HG03439 (cell line): ENCODE results near the gene MYH11.
"Not testable (repeated sequence)": the region's sequence is repeated elsewhere in the genome, so short reads cannot be mapped to it uniquely, and the experiment has no call there.

Source experiments
- ATAC-seq: cut with Tn5 transposase; IDR thresholded peaks from one replicate; pipeline ENCODE4 v1.9.1; 2021; ENCODE audit warnings: mild to moderate bottlenecking, moderate library complexity; ENCODE audit not compliant: unreplicated experiment

MYH11 gene

DNA sequence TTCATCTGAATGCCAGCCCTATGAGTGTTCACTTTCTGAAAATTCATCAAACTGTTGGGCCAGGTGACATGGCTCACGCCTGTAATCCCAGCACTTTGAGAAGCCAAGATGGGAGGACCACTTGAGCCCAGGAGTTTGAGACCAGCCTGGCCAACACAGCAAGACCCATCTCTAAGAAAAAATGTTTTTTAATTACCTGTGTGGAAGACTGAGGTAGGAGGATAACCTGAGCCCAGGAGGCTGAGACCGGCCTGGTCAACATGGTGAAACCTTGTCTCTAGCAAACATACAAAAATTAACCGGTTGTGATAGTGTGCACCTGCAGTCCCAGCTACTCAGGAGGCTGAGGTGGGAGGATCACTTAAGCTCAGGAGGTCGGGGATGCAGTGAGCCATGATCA lies 10.3 kb downstream of the MYH11 start:
- no peak for ATAC-seq

DNA sequence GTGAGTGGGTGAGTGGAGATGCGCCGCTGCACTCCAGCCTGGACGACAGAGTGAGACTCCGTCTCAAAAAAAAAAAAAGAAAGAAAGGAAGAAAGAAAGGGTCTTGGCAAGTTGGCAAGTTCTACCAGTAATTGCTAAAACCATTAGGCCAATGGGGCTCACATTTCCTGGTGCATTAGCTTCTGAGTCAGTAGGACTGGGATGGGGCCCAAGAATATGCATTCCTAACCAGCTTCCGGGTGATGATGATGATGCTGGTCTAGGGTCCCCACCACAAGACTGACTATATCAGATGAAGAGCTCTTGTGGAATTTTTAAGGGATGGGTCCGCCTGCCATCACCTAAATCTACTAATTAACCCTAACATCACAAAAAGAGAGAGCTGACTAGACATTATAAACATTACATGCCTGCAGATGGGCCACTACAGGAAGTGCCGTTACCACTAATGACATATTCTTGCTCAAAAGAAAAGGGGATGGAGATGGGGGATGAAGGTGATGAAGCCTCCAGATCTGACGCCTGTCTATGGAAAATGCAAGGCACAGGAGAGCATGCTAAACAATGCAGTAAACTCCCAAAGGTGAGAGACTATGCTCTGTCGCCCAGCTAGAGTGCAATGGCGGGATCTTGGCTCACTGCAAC lies 13.1 kb downstream of the MYH11 start:
- ATAC-seq, result no peak

DNA sequence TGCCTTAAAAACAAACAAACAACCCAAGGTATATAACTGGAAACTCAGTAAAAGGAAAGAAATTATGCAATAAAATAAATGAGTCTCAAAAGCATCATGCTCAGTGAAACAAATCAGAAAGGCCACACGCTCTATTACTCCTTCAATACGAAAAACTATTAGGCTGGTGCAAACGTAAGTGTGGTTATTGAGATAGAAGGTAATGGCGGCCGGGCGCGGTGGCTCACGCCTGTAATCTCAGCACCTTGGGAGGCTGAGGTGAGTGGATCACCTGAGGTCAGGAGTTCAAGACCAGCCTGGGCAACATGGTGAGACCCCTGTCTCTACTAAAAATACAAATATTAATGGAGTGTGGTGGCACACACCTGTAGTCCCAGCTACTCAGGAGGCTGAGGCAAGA lies 17.6 kb downstream of the MYH11 start:
- not testable (repeated sequence) for ATAC-seq

- ATAC-seq, result no peak
These were observed 19.1 kb downstream of the MYH11 start for GRCh38 chr16:15837761-15838160.

GRCh38 chr16:15836965-15837611 lies 19.7 kb downstream of the MYH11 start:
- no peak for ATAC-seq

- no peak for ATAC-seq
These were observed 20.8 kb downstream of the MYH11 start for GRCh38 chr16:15836074-15836473.

DNA sequence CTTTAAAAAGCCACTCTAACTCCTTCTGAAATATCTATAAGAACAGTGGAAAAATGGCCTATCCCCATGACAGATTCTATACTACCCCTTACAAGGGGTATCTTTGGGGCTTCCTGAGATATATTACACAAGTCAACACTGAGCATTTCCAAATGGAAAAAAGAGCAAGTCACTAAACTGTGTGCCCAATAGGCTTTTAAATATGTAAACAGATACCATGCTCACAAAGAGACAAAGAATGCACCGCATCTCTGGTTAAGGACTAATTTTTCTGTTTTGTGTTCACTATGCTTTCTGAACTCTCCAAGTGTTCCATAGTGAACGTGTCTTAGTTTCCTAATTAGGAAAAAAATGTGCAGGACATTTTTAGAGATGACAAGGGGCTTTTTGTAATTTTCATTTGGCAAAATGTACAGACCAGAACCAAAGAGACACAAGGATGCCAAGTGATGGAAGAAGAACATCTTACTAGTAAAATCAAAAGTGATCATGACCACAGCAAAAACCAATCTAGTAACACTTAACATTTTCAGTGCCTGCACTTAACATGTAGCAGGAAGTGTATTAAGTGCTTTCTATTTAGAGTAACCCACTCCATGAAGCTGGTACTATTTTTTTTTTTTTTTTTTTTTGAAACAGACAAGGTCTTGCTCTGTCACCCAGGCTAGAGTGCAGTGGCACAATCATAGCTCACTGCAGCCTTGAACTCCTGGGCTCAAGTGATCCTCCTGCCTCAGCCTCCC lies 21.5 kb downstream of the MYH11 start:
- ATAC-seq, result no peak

DNA sequence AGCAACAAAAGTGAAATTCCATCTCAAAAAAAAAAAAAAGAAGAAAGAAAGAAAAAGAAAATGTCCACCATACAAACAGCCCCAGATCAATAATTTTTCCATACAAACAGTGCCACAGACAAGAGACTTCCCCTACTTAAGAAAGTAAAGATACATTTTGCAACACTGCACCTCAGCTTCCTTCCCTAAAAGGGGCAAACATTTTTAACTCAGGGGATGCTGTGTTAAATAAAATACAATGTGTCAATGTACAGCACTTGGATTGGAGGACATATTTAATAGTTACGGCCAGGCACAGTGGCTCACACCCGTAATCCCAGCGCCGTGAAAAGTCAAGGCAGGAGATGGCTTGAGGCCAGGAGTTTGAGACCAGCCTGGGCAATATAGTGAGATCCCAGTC lies 22.3 kb downstream of the MYH11 start:
- no peak for ATAC-seq

DNA sequence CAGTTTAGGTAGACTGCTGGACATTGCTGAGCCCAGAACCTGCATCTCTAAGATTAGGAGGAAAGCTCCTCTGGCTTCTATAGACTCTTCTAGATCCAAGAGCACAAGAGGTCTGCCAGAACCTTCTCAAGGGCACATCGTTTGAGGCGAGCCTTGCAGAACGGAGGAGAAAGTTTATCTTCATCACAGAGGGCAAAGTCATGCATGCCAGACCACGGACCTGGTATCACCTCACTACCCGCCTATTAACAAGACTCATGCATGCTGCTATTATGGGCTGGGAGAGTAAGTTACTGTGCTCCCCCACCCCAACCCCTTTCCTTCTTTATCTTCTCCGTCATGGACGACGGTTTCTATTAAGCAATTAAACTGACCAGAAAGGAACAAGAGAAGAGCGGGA lies 23.3 kb downstream of the MYH11 start:
- ATAC-seq, result no peak

DNA sequence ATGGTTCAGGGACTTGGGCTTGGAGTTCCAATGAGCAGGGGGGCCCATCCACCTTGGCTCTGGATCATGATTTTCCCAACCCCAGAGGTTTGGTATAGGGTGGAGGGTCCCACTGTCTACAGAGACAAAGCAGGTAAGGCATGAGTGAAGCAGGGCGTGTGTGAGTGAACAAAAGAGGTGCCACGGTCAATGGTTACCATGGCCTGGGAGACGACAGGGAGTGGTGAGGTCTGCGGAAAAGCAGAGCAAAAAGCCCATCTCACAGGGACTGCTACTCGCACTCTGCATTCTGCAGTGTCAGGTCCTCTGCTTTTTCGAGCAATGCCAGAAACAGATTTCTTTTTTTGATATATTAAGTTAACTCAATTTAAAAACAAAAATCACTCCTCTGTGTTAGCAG lies 24.6 kb downstream of the MYH11 start:
- no peak for ATAC-seq

DNA sequence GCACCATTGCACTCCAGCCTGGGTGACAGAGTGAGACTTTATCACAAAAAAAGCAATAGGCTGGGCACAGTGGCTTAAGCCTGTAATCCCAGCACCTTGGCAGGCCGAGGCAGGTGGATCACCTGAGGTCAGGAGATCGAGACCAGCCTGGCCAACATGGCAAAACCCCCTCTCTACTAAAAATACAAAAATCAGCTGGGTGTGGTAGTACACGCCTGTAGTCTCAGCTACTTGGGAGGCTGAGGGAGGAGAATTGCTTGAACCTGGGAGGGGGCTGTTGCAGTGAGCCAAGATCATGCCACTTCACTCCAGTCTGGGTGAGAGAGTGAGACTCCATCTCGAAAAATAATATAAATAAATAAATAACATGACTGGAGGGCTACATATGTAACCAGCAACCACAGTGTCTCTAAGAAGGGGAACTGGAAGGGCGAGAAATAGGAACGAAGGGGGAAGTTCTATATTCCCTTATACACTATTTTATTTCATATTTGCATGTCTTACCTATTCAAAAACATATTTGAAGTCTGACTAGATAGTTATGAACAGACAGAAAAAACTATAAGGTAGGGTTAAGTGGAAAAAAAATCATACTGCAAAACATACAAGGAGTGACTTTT lies 25.9 kb downstream of the MYH11 start:
- no peak for ATAC-seq

DNA sequence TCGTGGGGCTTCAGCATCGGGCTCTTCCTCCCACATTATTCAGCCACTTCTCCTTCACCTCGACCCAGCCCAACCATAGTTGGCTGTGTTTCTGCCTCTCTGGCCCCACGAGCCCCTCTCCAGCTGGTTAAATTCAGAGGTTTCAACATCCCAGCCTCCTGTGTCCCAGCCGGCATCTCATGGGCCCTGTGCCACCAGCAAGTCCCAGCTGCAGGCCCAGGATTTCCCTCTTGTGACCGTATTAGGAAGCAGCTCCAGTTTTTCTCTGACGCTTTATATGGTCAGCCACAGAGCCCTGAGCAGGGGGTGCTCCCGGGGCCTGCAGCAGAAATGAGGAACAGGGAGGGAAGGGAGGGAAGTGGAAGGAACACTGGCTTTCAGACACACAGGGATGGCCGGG lies 27.4 kb downstream of the MYH11 start:
- no peak for ATAC-seq

DNA sequence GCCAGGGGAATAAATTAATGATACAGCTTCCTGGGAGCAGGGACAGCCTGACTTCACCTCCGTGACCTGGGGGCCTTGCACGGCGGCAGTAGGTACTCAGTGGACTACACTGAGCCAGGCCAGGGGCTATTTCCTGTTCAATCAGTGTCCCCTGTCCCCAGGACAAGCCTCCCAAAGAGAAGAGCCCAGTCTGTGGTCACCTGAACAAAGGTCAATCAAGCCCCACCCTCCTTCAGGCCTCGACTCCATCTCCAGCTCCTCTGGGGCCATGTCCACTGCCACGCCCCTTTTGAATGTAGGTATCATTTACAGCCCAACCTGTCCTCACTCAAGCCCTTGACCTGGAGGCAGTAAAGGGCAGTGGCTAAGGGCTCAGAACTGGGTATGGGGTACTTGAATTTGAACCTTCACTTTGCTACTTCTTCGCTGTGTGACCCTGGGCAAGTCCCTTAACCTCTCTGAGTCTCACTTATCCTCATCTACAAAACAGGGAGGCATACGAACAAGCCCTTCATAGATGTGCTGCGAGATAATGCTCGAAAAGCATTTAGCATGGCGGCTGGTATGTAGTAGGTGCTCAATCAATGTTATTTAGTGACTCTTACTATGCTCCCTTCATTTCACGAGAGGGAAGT lies 29.0 kb downstream of the MYH11 start:
- no peak for ATAC-seq

DNA sequence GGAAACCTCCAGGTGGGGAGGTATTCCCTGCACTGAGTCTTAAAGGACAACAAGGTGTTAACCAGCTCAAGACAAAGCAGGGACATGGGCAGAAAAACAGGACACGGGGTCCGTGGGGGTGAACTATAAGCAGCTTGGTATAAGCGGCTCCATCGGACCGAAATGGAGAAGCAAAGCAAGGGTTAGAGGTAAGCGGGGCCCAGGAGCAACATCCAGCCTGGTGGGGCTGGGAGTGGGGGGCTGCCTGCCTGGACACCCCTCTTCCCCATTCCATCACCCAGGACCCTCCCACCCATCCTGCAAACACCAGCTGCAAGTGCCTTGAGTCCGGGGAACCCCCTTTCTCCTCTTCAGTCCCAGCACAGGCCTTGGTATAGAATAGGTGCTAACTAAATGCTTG lies 29.5 kb downstream of the MYH11 start:
- ATAC-seq, result no peak

DNA sequence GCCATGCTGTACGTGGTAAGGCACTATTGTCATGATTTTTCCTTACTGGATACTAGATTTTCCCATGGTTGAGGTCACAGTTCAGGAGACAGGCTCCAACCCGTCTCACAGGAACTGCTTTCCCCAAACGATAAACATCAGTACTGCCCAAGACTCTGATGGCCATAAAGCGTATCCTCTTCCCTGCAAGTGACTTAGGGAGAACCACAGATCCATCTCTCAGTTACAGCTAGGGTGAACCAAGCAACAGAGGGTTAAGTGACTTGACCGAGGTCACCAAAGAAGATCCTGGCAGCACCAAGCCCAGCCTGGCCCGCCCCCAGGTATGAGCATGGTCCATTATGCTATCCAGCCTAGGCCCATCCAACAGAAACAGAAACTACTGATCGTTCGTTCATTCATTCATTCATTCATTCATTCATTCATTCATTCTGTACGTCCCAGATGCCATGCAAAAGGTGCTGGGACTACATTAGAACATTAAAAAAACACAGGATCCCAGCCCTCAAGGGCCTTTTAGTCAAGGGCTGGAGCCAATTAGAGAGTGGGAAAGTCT lies 31.0 kb downstream of the MYH11 start:
- ATAC-seq, result no peak

GRCh38 chr16:15822957-15823356 lies 33.9 kb downstream of the MYH11 start:
- ATAC-seq, result no peak

DNA sequence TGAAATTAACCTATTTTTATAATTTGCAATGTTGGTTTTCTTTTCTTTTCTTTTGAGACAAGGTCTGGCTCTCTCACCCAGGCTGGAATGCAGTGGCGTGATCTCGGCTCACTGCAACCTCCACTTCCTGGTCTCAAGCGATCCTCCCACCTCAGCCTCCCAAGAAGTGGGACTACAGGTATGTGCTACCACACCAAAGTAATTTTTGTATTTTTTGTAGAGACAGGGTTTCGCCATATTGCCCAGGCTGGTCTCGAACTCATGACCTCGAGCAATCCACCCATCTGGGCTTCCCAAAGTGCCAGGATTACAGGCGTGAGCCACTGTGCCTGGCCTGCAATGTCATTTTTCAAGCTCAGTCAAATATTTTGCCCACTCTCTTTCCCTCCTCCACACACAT lies 36.0 kb downstream of the MYH11 start:
- no peak for ATAC-seq

- no peak for ATAC-seq
These were observed 37.8 kb downstream of the MYH11 start for GRCh38 chr16:15819046-15819445.

- ATAC-seq, result no peak
These were observed 39.4 kb downstream of the MYH11 start for GRCh38 chr16:15817446-15817845.

DNA sequence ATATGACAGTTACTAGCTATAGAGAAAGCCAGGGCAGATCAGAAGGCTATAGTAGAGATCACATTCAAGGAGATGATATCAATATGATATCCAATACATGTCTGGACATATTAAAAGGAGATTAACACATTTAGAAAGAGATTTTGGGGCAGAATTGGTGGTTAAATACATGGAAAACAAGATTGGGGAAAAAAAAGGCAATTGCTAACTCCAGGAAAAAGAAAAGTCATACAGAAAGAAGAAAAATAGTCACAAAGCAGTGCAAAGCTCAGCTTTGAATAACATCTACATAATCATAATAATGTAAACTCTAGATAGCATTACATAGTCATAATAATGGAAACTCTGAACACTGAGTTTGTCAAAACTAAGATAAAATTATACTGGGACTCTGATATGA lies 40.6 kb downstream of the MYH11 start:
- ATAC-seq, result no peak

DNA sequence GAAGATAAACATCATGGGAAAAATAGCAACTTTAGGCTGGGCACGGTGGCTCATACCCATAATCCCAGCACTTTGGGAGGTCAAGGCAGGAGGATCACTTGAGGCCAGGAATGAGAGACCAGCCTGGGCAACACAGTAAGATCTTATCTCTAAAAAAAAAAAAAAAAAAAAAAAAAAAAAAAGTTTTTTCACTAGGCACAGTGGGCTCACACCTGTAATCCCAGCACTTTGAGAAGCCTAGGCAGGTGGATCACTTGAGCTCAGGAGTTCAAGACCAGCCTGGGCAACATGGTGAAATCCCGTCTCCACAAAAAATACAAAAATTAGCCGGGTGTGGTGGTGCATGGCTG lies 44.5 kb downstream of the MYH11 start:
- ATAC-seq, result not testable (repeated sequence)
